Natural killer cell treated with Interleukin-12 subunit alpha and Interleukin-12 subunit beta and Interleukin-15 and Interleukin-18, amount 100 ng/mL, for 72 hours (primary cell): ENCODE measurements around the gene PEX11G. TPM values are rescaled to one million over a fixed set of nuclear protein-coding genes. Genes with fewer than 3 reads are reported as not detected.
"Not testable (repeated sequence)": the region's sequence is repeated elsewhere in the genome, so short reads cannot be mapped to it uniquely, and the experiment has no call there.

Experiments
- ATAC-seq, 2 donors: fragments of 150-1000 bp; cut with Tn5 transposase in 1 of 2; sonication (Bioruptor Pico), chemical (Tn5 transposase) in 1 of 2; 2 replicates each; pipeline ENCODE4 v1.10.0; 2021
- DNase-seq: peaks from one replicate; pipeline ENCODE4 v3.0.0; 2022; ENCODE audit warnings: low spot score
- H3K27ac Mint-ChIP-seq, 2 donors: 1 replicate in 1 of 2; 2 replicates in 1 of 2; pipeline ENCODE4 v1.8.0; 2022; ENCODE audit warnings: mixed read lengths in 2 of 2, mild to moderate bottlenecking in 1 of 2, moderate library complexity in 1 of 2
- H3K27me3 Mint-ChIP-seq, 2 donors: 1 replicate in 1 of 2; 2 replicates in 1 of 2; pipeline ENCODE4 v1.8.0; 2022; ENCODE audit warnings: mixed read lengths in 2 of 2
- H3K36me3 Mint-ChIP-seq: one replicate; pipeline ENCODE4 v1.8.0; 2022; ENCODE audit warnings: mixed read lengths
- H3K4me1 Mint-ChIP-seq, 2 donors: 1 replicate in 1 of 2; 2 replicates in 1 of 2; pipeline ENCODE4 v1.8.0; 2022; ENCODE audit warnings: low read depth in 2 of 2, mixed read lengths in 2 of 2, mild to moderate bottlenecking in 1 of 2
- H3K4me3 Mint-ChIP-seq: one replicate; pipeline ENCODE4 v1.8.0; 2022; ENCODE audit warnings: mixed read lengths
- H3K9me3 Mint-ChIP-seq: 2 replicates; pipeline ENCODE4 v1.8.0; 2022; ENCODE audit warnings: mixed read lengths
- total RNA-seq, 2 donors: library from RNA; stranded (reverse); gene quantifications; one replicate each; pipeline ENCODE4 v1.2.3, GENCODE V29; 2022

Gene PEX11G
- total RNA-seq, 2 donors from 2014 or later = 1.2 to 1.4 TPM

DNA sequence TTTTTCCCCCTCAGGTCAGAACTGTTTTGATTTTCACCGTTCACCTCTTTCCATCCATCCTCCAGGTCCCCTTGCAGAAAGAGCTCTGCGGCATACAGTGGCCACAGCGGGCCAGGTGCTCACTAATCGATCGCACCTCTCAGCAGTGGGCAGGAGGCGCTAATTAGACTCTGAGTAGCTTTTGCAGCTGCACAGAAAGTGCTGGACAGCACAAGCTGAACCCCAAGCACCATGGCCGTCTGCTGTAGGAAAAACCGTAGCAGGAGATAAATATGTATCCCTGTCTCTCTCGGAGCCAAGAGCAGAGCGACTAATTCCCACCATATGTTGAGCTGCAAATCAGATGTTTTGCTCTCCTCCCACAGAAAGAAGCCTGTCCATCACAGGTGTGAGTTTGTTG is 54.4 kb downstream of the PEX11G start:
- Mint-ChIP-seq H3K9me3 (no peaks in the 10 kb centered on the region), H3K4me1 (peaks cover 0 to 3% of the 10 kb centered on the region in 2 donors), H3K4me3 (no peak overlapping the region), H3K27ac (no peak overlapping the region), H3K27me3 (no peaks in the 10 kb centered on the region), H3K36me3 (no peaks in the 10 kb centered on the region)
- DNase-seq (no peak), ATAC-seq (no peak)

DNA sequence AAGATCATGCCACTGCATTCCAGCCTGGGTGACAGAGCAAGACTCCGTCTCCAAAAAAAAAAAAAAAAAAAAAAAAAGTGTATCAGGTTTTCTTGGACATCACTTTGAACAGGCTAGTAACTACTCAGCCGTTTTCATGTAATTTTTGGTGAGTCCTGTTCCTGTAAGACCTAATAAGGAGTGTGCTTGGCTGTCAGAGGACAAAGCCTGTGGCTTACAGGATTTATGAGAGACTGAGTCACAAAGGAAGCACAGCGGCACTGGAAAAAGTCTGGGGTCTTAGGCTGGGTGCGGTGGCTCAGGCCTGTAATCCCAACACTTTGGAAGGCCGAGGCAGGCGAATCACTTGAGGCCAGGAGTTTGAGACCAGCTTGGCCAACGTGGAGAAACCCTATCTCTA is 55.4 kb downstream of the PEX11G start:
- not testable (repeated sequence) for DNase-seq, H3K4me1 Mint-ChIP-seq, H3K9me3 Mint-ChIP-seq, H3K27me3 Mint-ChIP-seq, H3K27ac Mint-ChIP-seq, H3K4me3 Mint-ChIP-seq, H3K36me3 Mint-ChIP-seq, ATAC-seq

DNA sequence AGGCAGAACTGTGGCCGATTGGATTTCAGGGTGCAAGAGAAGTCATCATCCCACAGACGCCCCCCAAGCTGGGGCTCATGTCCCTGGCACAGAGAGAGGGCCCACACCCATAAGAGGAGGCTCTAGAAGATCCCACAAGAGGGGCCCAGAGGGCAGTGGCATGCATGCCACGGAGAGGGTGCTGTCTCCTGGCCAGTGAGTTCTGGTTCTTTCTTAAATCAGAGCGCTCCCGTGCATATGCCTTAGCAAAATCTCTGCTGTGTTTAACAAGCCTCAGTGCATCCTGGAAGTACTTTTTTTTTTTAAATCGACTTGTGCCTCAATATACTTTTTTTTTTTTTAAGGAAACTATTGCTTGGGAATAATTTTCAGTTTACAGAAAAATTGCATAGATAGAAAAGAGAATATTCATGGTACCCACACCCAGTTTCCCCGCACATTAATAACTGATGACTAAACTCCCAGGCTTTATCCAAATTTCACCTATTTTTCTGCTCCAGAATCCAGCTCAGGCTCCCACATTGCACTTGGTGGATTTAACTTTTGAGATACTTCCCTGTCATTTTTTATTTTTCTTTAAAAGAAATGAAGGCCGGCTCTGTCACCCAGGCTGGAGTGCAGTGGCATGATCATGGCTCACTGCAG is 59.1 kb downstream of the PEX11G start:
- H3K4me3 Mint-ChIP-seq = no peak overlapping the region
- no peaks in the 10 kb centered on the region for H3K36me3 Mint-ChIP-seq

GRCh38 chr19:7428651-7429113 is 60.2 kb downstream of the PEX11G start:
- H3K36me3 Mint-ChIP-seq = no peaks in the 10 kb centered on the region
- H3K4me3 Mint-ChIP-seq = no peak overlapping the region

More for the DNA sequence above, 59.1 kb downstream of the PEX11G start:
- Mint-ChIP-seq H3K27me3 (no peaks in the 10 kb centered on the region), H3K4me1 (peaks cover 7 to 11% of the 10 kb centered on the region in 2 donors), H3K9me3 (no peaks in the 10 kb centered on the region), H3K27ac (no peak overlapping the region)
- DNase-seq (no peak), ATAC-seq (no peak)

GRCh38 chr19:7427944-7428343 is 60.9 kb downstream of the PEX11G start:
- ATAC-seq = no peak
- no peaks in the 10 kb centered on the region for H3K9me3 Mint-ChIP-seq

More at GRCh38 chr19:7428651-7429113, 60.2 kb downstream of the PEX11G start:
- peak overlapping the region in 1 of 2 donors; percentile 54 for H3K27ac Mint-ChIP-seq
- peaks cover 7 to 11% of the 10 kb centered on the region in 2 donors for H3K4me1 Mint-ChIP-seq
- ATAC-seq (peak; percentile 28 to 38), DNase-seq (no peak)
- H3K27me3 Mint-ChIP-seq = no peaks in the 10 kb centered on the region
- H3K9me3 Mint-ChIP-seq = no peaks in the 10 kb centered on the region

DNA sequence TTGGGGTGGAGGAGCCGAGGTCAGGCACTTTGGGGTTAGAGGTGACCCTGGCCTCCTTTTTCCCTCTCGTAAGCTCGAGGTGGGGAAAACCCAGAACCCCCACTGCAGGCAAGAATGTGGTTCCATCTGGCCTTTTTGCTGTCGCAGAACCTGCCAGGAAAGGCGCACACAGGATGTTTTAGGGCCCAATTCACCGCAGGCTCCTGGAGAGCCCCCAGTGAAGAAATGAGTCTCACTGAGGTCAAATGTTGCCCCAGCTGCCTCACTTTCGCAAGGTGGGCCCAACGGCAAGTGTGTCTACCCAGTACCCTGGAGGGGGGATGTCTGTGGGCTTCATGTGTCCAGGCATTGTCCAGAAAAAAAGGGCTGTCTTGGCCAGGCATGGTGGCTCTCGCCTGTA is 61.8 kb downstream of the PEX11G start:
- H3K9me3 Mint-ChIP-seq = no peaks in the 10 kb centered on the region
- H3K4me3 Mint-ChIP-seq = no peak overlapping the region
- peak overlapping the region; percentile 3 to 61 for H3K27ac Mint-ChIP-seq
- no peaks in the 10 kb centered on the region for H3K27me3 Mint-ChIP-seq
- H3K4me1 Mint-ChIP-seq = peaks cover 12 to 16% of the 10 kb centered on the region in 2 donors
- ATAC-seq (peak in 1 of 2 donors; percentile 41), DNase-seq (no peak)
- peaks cover 6% of the 10 kb centered on the region for H3K36me3 Mint-ChIP-seq

More at GRCh38 chr19:7427944-7428343, 60.9 kb downstream of the PEX11G start:
- Mint-ChIP-seq H3K36me3 (no peaks in the 10 kb centered on the region), H3K4me1 (peaks cover 7 to 11% of the 10 kb centered on the region in 2 donors), H3K27ac (peak overlapping the region; percentile 3 to 61), H3K4me3 (no peak overlapping the region), H3K27me3 (no peaks in the 10 kb centered on the region)
- DNase-seq = no peak

Other genes with a start within 250 kb of the PEX11G start
- gene INSR, start 194.6 kb downstream of the PEX11G start, total RNA-seq = 1 to 10 TPM; 1.1 to 1.7 TPM
- 10 to 100 TPM; 42.3 to 56.3 TPM for gene ARHGEF18, start 140.1 kb downstream of the PEX11G start, total RNA-seq
- gene ZNF358, start 27.1 kb upstream of the PEX11G start, total RNA-seq = 10 to 100 TPM; 10.2 to 15.6 TPM
- gene MCOLN1, start 33.6 kb upstream of the PEX11G start, total RNA-seq = 10 to 100 TPM; 26.0 to 41.2 TPM
- gene PNPLA6, start 46.7 kb upstream of the PEX11G start, total RNA-seq = 100 to 1,000 TPM; 259 to 369 TPM
- 1 to 10 TPM in 1 of 2 donors, under 1 TPM in 1; 0.36 to 1.2 TPM for gene CAMSAP3, start 106.8 kb upstream of the PEX11G start, total RNA-seq
- gene XAB2, start 140.5 kb upstream of the PEX11G start, total RNA-seq = 10 to 100 TPM; 42.2 to 46.1 TPM
- 10 to 100 TPM; 75.9 to 95.7 TPM for gene PET100, start 140.8 kb upstream of the PEX11G start, total RNA-seq
- 1 to 10 TPM; 1.2 to 1.5 TPM for gene PCP2, start 144.7 kb upstream of the PEX11G start, total RNA-seq
- 100 to 1,000 TPM; 233 to 247 TPM for gene STXBP2, start 148.1 kb upstream of the PEX11G start, total RNA-seq
- not detected for gene RETN, start 180.0 kb upstream of the PEX11G start, total RNA-seq
- gene MCEMP1, start 188.1 kb upstream of the PEX11G start, total RNA-seq = not detected
- 10 to 100 TPM; 57.9 to 75.7 TPM for gene TRAPPC5, start 191.8 kb upstream of the PEX11G start, total RNA-seq
- under 1 TPM in 1 of 2 donors, not detected in 1; 0.78 TPM for gene FCER2, start 213.1 kb upstream of the PEX11G start, total RNA-seq
- gene CLEC4G, start 243.1 kb upstream of the PEX11G start, total RNA-seq = not detected